Gastrocnemius medialis (tissue), 4 donors: ENCODE results near the gene PTGDS. TPM values are rescaled to one million over a fixed set of nuclear protein-coding genes. Genes with fewer than 3 reads are reported as not detected.

ENCODE experiments used
- ATAC-seq, 2 donors: fragments of 150-250 bp; one replicate each; pipeline ENCODE4 v1.9.1; 2016
- DNase-seq, 2 donors: peaks; one replicate each; pipeline ENCODE4 v3.0.0-alpha.2; 2019
- H3K27ac ChIP-seq, 4 donors: fragments of 200-600 bp; sonication (generic); 1 replicate in 1 of 4; 2 replicates in 3 of 4; pipeline ENCODE4 v1.5.1; 2016 to 2018; ENCODE audit warnings: mild to moderate bottlenecking in 2 of 4, moderate library complexity in 1 of 4
- H3K27me3 ChIP-seq, 3 donors: fragments of 200-600 bp; sonication (generic) in 2 of 3; 1 replicate in 1 of 3; 2 replicates in 2 of 3; pipeline versions ENCODE4 v1.5.1 to v1.6.0; 2016 to 2019; ENCODE audit warnings: mild to moderate bottlenecking in 1 of 3, moderate library complexity in 1 of 3
- H3K36me3 ChIP-seq, 2 donors: fragments of 200-600 bp; sonication (generic) in 1 of 2; one replicate each; pipeline ENCODE4 v1.5.1; 2017 to 2018
- H3K4me1 ChIP-seq, 2 donors: fragments of 200-600 bp; sonication (generic) in 1 of 2; one replicate each; pipeline ENCODE4 v1.5.1; 2016 to 2017; ENCODE audit warnings: mild to moderate bottlenecking in 2 of 2
- H3K4me3 ChIP-seq, 4 donors: fragments of 200-600 bp; sonication (generic) in 3 of 4; 1 replicate in 1 of 4; 2 replicates in 3 of 4; pipeline ENCODE4 v1.5.1; 2016 to 2019; ENCODE audit warnings: mild to moderate bottlenecking in 2 of 4
- H3K9me3 ChIP-seq, 3 donors: fragments of 200-600 bp; sonication (generic) in 2 of 3; 1 replicate in 1 of 3; 2 replicates in 2 of 3; pipeline ENCODE4 v1.5.1; 2016 to 2019
- CTCF ChIP-seq, 5 experiments: fragments of 450-650 bp in 3 of 5; fragments of 200-600 bp in 2 of 5; sonication (generic) in 2 of 5; IDR thresholded peaks in 4 of 5; conservative IDR thresholded peaks in 1 of 5; 1 replicate in 4 of 5; 2 replicates in 1 of 5; pipeline ENCODE4 v1.5.1; 2016 to 2019; ENCODE audit warnings: antibody characterized with exemption in 5 of 5, mild to moderate bottlenecking in 3 of 5, moderate library complexity in 3 of 5
- POLR2A ChIP-seq, 2 donors: fragments of 450-650 bp; IDR thresholded peaks; one replicate each; pipeline ENCODE4 v1.6.1; 2017; ENCODE audit warnings: antibody characterized with exemption in 2 of 2, mild to moderate bottlenecking in 2 of 2, moderate library complexity in 2 of 2
- in situ Hi-C, 4 donors: fragments of 200-750 bp; cut with MboI; loops; one replicate each; pipeline versions ENCODE4 v1.15.0 to v1.8.0; 2017; ENCODE audit warnings: low sequenced_read_pairs in 4 of 4
- intact Hi-C: fragments of 100-400 bp; cut with DNase I; formaldehyde crosslinking; loops from one replicate; pipeline ENCODE4 v1.15.1; 2023; ENCODE audit warnings: low total_unique reads
- total RNA-seq, 4 donors: library from RNA; depleted of rRNA; stranded (reverse); fragments of >200 nt; gene quantifications; one replicate each; pipeline versions ENCODE4 v1.1.0 to v1.2.3, GENCODE V29; 2016

Gene PTGDS
- total RNA-seq, 4 donors from 2014 or later = 2.3 to 35.2 (median 27.0) TPM

DNA sequence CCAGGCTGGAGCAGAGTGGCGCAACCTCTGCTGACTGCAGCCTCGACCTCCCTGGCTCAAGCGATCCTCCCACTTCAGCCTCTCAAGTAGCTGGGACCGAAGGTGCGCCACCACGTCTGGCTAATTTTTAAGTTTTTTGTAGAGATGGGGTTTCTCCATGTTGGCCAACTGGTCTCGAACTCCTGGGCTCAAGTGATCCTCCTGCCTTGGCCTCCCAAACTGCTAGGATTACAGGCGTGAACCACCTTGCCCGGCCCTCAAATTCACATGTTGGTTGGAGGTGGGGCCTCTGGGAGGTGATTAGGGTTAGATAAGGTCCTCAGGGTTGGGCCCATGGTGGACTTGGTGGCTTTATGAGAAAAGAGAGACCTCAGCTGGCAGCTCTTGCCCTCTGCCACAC, 15.1 kb upstream of the PTGDS start:
- in situ Hi-C loops = no loop called here
- no peak overlapping the region for H3K27ac ChIP-seq
- no peak for TF ChIP-seq CTCF (IDR thresholded peaks at IDR 0.05 in 4 of 5, conservative IDR thresholded peaks at IDR 0.05 in 1 of 5)
- TF ChIP-seq POLR2A (IDR thresholded peaks at IDR 0.05) = no peak

DNA sequence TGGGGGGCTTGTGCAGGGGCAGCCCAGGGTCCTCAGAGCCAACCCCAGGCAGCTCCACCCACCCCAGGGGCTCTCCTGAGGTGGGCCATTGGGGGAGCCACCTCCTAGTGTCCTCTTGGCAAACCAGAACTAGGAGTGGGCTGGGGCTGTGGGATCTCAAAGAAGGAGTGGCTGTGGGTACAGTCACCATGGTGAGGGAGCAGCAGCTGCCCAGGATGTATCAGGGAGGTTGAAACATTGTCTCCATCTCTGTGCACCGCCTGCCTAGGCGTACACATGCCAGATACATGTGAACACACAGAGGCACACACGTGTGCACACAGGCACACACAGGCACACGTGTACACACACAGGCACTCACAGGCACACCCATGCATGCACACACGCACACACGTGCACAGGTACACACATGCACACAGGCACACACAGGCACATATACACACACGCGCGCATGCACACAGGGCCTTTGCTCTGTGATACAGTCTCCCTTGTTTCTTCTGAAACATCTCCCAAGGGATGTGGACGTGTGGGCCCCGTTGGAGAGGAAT, 14.5 kb upstream of the PTGDS start:
- no peaks in the 10 kb centered on the region for H3K36me3 ChIP-seq
- intact Hi-C loops (no loop called here), in situ Hi-C loops (no loop called here)
- ATAC-seq (no peak), DNase-seq (no peak)
- no peaks in the 10 kb centered on the region for H3K4me1 ChIP-seq
- H3K9me3 ChIP-seq = no peaks in the 10 kb centered on the region
- TF ChIP-seq POLR2A (IDR thresholded peaks at IDR 0.05) (no peak), CTCF (IDR thresholded peaks at IDR 0.05 in 4 of 5, conservative IDR thresholded peaks at IDR 0.05 in 1 of 5) (no peak)
- H3K27me3 ChIP-seq = peaks cover 0 to 6% (median 0%) of the 10 kb centered on the region in 3 donors
- no peak overlapping the region for H3K27ac ChIP-seq
- no peak overlapping the region for H3K4me3 ChIP-seq

More for the DNA sequence above, 15.1 kb upstream of the PTGDS start:
- Histone ChIP-seq H3K4me1 (no peaks in the 10 kb centered on the region), H3K9me3 (no peaks in the 10 kb centered on the region), H3K27me3 (peaks cover 0 to 6% (median 0%) of the 10 kb centered on the region in 3 donors), H3K36me3 (no peaks in the 10 kb centered on the region), H3K4me3 (no peak overlapping the region)
- DNase-seq = no peak
- no peak for ATAC-seq
- intact Hi-C loops = no loop called here

GRCh38 chr9:136963341-136963740, 14.0 kb upstream of the PTGDS start:
- Histone ChIP-seq H3K36me3 (no peaks in the 10 kb centered on the region), H3K9me3 (no peaks in the 10 kb centered on the region), H3K4me1 (no peaks in the 10 kb centered on the region), H3K4me3 (no peak overlapping the region), H3K27ac (no peak overlapping the region), H3K27me3 (peaks cover 0 to 6% (median 0%) of the 10 kb centered on the region in 3 donors)
- TF ChIP-seq POLR2A (IDR thresholded peaks at IDR 0.05) = no peak
- no peak for TF ChIP-seq CTCF (IDR thresholded peaks at IDR 0.05 in 4 of 5, conservative IDR thresholded peaks at IDR 0.05 in 1 of 5)
- DNase-seq (no peak), ATAC-seq (no peak)
- intact Hi-C loops = no loop called here
- in situ Hi-C loops = no loop called here

DNA sequence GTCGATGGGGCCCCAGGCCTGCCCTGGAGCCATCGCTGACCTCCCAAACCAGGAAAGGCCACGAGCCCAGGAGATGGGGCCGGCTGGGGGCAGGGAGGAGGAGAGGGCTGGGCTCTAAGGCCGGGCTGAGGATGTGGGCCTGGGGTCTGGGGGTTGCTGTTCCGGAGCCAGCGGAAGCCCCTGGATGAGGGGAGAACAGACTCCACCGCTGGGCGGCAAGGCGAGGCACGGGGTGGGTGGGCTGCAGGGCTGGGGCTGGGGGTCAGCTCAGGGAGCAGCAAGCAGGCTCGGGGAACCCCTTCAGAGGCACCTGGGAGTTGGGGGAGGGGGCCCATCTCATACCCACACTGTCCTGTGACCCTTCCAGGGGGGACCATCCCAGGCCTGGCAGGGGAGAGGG, 13.6 kb upstream of the PTGDS start:
- Histone ChIP-seq H3K4me1 (no peaks in the 10 kb centered on the region), H3K36me3 (no peaks in the 10 kb centered on the region), H3K27ac (no peak overlapping the region), H3K9me3 (no peaks in the 10 kb centered on the region), H3K27me3 (peaks cover 0 to 6% (median 0%) of the 10 kb centered on the region in 3 donors), H3K4me3 (no peak overlapping the region)
- DNase-seq (no peak), ATAC-seq (no peak)
- intact Hi-C loops (no loop called here), in situ Hi-C loops (no loop called here)
- no peak for TF ChIP-seq CTCF (IDR thresholded peaks at IDR 0.05 in 4 of 5, conservative IDR thresholded peaks at IDR 0.05 in 1 of 5)

- DNase-seq = no peak
- Histone ChIP-seq H3K27me3 (peaks cover 0 to 6% (median 0%) of the 10 kb centered on the region in 3 donors), H3K36me3 (no peaks in the 10 kb centered on the region), H3K4me3 (no peak overlapping the region), H3K4me1 (no peaks in the 10 kb centered on the region), H3K27ac (no peak overlapping the region), H3K9me3 (no peaks in the 10 kb centered on the region)
- no peak for ATAC-seq
- in situ Hi-C loops (no loop called here), intact Hi-C loops (no loop called here)
- TF ChIP-seq CTCF (IDR thresholded peaks at IDR 0.05 in 4 of 5, conservative IDR thresholded peaks at IDR 0.05 in 1 of 5) = no peak
- TF ChIP-seq POLR2A (IDR thresholded peaks at IDR 0.05) = no peak
These were observed 13.1 kb upstream of the PTGDS start for GRCh38 chr9:136964171-136964689.
